ENCODE measurements around the gene PRLH. TPM values are rescaled to one million over a fixed set of nuclear protein-coding genes. Genes with fewer than 3 reads are reported as not detected.
"Not testable (repeated sequence)": the region's sequence is repeated elsewhere in the genome, so short reads cannot be mapped to it uniquely, and the experiment has no call there.

Gene PRLH
- total RNA-seq, 1 donor from 2014 or later, result not detected

GRCh38 chr2:237593036-237593435 is 26.7 kb downstream of the PRLH start:
- Mint-ChIP-seq H3K9me3 (ENCODE audit: unreplicated experiment) (no peaks in the 10 kb centered on the region), H3K4me3 (ENCODE audit: unreplicated experiment) (no peak overlapping the region), H3K36me3 (ENCODE audit: low read depth, unreplicated experiment) (no peaks in the 10 kb centered on the region), H3K4me1 (ENCODE audit: unreplicated experiment) (peaks cover 30% of the 10 kb centered on the region), H3K27ac (ENCODE audit: unreplicated experiment) (no peak overlapping the region), H3K27me3 (ENCODE audit: unreplicated experiment) (peaks cover 13% of the 10 kb centered on the region)
- TF ChIP-seq CTCF (IDR thresholded peaks at IDR 0.05; ENCODE audit: unreplicated experiment), result no peak
- DNase-seq (ENCODE audit: low spot score), result no peak

- Mint-ChIP-seq H3K4me3 (ENCODE audit: unreplicated experiment) (no peak overlapping the region), H3K9me3 (ENCODE audit: unreplicated experiment) (no peaks in the 10 kb centered on the region), H3K4me1 (ENCODE audit: unreplicated experiment) (peaks cover 30% of the 10 kb centered on the region), H3K27me3 (ENCODE audit: unreplicated experiment) (peaks cover 13% of the 10 kb centered on the region), H3K36me3 (ENCODE audit: low read depth, unreplicated experiment) (no peaks in the 10 kb centered on the region), H3K27ac (ENCODE audit: unreplicated experiment) (no peak overlapping the region)
- DNase-seq (ENCODE audit: low spot score), result no peak
- no peak for TF ChIP-seq CTCF (IDR thresholded peaks at IDR 0.05; ENCODE audit: unreplicated experiment)
These were observed 27.4 kb downstream of the PRLH start for GRCh38 chr2:237593596-237594320.

- H3K4me3 Mint-ChIP-seq (ENCODE audit: unreplicated experiment), result no peak overlapping the region
These were observed 28.1 kb downstream of the PRLH start for GRCh38 chr2:237594514-237594871.

GRCh38 chr2:237595829-237596519 is 29.6 kb downstream of the PRLH start:
- peaks cover 15% of the 10 kb centered on the region for H3K27me3 Mint-ChIP-seq (ENCODE audit: unreplicated experiment)
- H3K9me3 Mint-ChIP-seq (ENCODE audit: unreplicated experiment); H3K4me3 Mint-ChIP-seq (ENCODE audit: unreplicated experiment); H3K27ac Mint-ChIP-seq (ENCODE audit: unreplicated experiment); DNase-seq (ENCODE audit: low spot score); H3K36me3 Mint-ChIP-seq (ENCODE audit: low read depth, unreplicated experiment): not testable (repeated sequence)
- peaks cover 27% of the 10 kb centered on the region for H3K4me1 Mint-ChIP-seq (ENCODE audit: unreplicated experiment)

More at GRCh38 chr2:237594514-237594871, 28.1 kb downstream of the PRLH start:
- no peaks in the 10 kb centered on the region for H3K36me3 Mint-ChIP-seq (ENCODE audit: low read depth, unreplicated experiment)
- no peak overlapping the region for H3K27ac Mint-ChIP-seq (ENCODE audit: unreplicated experiment)
- H3K9me3 Mint-ChIP-seq (ENCODE audit: unreplicated experiment), result no peaks in the 10 kb centered on the region
- peaks cover 13% of the 10 kb centered on the region for H3K27me3 Mint-ChIP-seq (ENCODE audit: unreplicated experiment)
- peaks cover 30% of the 10 kb centered on the region for H3K4me1 Mint-ChIP-seq (ENCODE audit: unreplicated experiment)
- DNase-seq (ENCODE audit: low spot score), result no peak
- no peak for TF ChIP-seq CTCF (IDR thresholded peaks at IDR 0.05; ENCODE audit: unreplicated experiment)

GRCh38 chr2:237596520-237597195 is 30.3 kb downstream of the PRLH start:
- Mint-ChIP-seq H3K4me3 (ENCODE audit: unreplicated experiment) (no peak overlapping the region), H3K4me1 (ENCODE audit: unreplicated experiment) (peaks cover 25% of the 10 kb centered on the region), H3K27ac (ENCODE audit: unreplicated experiment) (no peak overlapping the region), H3K9me3 (ENCODE audit: unreplicated experiment) (no peaks in the 10 kb centered on the region), H3K36me3 (ENCODE audit: low read depth, unreplicated experiment) (no peaks in the 10 kb centered on the region), H3K27me3 (ENCODE audit: unreplicated experiment) (peaks cover 17% of the 10 kb centered on the region)
- TF ChIP-seq CTCF (IDR thresholded peaks at IDR 0.05; ENCODE audit: unreplicated experiment), result no peak
- DNase-seq (ENCODE audit: low spot score), result no peak
